Astrocyte of the spinal cord (primary cell): ENCODE measurements around the gene ZNF646.

Source experiments
- DNase-seq: peaks from one replicate; pipeline ENCODE4 v3.0.0; 2011; ENCODE audit warnings: low read depth, low spot score
- H3K4me3 ChIP-seq: 2 replicates; pipeline ENCODE4 v1.5.1; 2011; ENCODE audit warnings: low read depth, mild to moderate bottlenecking, low read length, moderate library complexity
- in situ Hi-C: cut with HindIII; loops from 2 replicates; pipeline ENCODE4 v1.10.0; 2017; ENCODE audit warnings: low sequenced_read_pairs
- TF ChIP-seq, protein P1 (sequence below): IDR thresholded peaks from 2 replicates; pipeline ENCODE4 v1.5.1; 2012; ENCODE audit warnings: low read depth, mild to moderate bottlenecking, low read length, inconsistent platforms

Gene ZNF646

DNA sequence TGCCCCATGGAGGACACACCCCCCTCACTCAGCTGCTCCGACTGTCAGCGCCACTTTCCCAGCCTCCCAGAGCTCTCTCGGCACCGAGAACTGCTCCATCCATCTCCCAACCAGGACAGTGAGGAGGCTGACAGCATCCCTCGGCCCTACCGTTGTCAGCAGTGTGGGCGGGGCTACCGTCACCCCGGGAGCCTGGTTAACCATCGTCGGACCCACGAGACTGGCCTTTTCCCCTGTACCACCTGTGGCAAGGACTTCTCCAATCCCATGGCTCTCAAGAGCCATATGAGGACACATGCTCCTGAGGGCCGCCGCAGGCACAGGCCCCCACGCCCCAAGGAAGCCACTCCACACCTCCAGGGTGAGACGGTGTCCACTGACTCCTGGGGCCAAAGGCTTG is 2.1 kb downstream of the ZNF646 start:
- H3K4me3 ChIP-seq, result no peak overlapping the region
- TF ChIP-seq, protein P1, sequence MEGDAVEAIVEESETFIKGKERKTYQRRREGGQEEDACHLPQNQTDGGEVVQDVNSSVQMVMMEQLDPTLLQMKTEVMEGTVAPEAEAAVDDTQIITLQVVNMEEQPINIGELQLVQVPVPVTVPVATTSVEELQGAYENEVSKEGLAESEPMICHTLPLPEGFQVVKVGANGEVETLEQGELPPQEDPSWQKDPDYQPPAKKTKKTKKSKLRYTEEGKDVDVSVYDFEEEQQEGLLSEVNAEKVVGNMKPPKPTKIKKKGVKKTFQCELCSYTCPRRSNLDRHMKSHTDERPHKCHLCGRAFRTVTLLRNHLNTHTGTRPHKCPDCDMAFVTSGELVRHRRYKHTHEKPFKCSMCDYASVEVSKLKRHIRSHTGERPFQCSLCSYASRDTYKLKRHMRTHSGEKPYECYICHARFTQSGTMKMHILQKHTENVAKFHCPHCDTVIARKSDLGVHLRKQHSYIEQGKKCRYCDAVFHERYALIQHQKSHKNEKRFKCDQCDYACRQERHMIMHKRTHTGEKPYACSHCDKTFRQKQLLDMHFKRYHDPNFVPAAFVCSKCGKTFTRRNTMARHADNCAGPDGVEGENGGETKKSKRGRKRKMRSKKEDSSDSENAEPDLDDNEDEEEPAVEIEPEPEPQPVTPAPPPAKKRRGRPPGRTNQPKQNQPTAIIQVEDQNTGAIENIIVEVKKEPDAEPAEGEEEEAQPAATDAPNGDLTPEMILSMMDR, result no peak
- no peak for DNase-seq
- in situ Hi-C loops, result no loop called here

DNA sequence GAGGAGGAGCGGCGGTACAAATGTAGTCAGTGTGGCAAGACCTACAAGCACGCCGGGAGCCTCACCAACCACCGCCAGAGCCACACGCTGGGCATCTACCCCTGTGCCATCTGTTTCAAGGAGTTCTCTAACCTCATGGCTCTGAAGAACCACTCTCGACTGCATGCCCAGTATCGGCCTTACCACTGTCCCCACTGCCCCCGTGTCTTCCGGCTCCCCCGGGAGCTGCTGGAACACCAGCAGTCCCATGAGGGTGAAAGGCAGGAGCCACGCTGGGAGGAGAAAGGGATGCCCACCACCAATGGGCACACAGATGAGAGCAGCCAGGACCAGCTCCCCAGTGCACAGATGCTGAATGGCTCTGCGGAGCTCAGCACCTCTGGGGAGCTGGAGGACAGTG is 2.8 kb downstream of the ZNF646 start:
- in situ Hi-C loops, result no loop called here
- no peak for DNase-seq
- no peak overlapping the region for H3K4me3 ChIP-seq
- TF ChIP-seq, protein P1, result no peak

DNA sequence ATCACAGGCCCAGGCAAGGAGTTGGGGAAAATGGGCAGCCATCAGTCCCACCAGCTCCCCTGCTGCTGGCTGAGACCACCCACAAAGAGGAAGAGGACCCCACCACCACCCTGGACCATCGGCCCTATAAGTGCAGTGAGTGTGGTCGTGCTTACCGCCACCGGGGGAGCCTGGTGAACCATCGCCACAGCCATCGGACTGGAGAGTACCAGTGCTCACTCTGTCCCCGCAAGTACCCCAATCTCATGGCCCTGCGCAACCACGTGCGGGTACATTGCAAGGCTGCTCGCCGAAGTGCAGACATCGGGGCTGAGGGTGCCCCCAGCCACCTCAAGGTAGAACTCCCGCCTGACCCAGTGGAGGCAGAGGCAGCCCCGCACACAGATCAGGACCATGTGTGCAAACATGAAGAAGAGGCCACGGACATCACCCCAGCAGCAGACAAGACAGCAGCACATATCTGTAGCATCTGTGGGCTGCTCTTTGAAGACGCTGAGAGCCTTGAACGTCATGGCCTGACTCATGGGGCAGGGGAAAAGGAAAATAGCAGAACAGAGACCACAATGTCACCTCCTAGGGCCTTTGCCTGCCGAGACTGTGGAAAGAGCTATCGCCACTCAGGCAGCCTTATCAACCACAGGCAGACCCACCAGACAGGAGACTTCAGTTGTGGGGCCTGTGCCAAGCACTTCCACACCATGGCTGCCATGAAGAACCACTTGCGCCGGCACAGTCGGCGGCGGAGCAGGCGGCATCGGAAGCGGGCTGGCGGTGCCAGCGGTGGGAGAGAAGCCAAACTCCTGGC is 3.6 kb downstream of the ZNF646 start:
- DNase-seq, result no peak
- TF ChIP-seq, protein P1, result peak; percentile 4
- in situ Hi-C loops, result no loop called here

DNA sequence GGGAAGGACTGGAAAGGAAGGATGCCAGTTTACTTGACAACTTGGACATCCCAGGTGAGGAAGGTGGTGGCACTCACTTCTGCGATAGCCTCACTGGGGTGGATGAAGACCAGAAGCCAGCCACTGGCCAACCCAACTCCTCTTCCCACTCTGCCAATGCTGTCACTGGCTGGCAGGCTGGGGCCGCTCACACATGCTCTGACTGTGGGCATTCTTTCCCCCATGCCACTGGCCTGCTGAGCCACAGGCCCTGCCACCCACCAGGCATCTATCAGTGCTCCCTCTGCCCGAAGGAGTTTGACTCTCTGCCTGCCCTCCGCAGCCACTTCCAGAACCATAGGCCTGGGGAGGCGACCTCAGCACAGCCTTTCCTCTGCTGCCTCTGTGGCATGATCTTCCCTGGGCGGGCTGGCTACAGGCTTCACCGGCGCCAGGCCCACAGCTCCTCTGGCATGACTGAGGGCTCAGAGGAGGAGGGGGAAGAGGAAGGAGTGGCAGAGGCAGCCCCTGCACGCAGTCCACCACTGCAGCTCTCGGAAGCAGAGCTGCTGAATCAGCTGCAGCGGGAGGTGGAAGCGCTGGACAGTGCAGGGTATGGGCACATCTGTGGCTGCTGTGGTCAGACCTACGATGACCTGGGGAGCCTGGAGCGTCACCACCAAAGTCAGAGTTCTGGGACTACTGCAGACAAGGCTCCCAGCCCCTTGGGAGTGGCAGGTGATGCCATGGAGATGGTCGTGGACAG is 4.5 kb downstream of the ZNF646 start:
- DNase-seq, result no peak
- in situ Hi-C loops, result no loop called here
- H3K4me3 ChIP-seq, result no peak overlapping the region
- TF ChIP-seq, protein P1, result no peak

More for the DNA sequence above, 3.6 kb downstream of the ZNF646 start:
- no peak overlapping the region for H3K4me3 ChIP-seq

DNA sequence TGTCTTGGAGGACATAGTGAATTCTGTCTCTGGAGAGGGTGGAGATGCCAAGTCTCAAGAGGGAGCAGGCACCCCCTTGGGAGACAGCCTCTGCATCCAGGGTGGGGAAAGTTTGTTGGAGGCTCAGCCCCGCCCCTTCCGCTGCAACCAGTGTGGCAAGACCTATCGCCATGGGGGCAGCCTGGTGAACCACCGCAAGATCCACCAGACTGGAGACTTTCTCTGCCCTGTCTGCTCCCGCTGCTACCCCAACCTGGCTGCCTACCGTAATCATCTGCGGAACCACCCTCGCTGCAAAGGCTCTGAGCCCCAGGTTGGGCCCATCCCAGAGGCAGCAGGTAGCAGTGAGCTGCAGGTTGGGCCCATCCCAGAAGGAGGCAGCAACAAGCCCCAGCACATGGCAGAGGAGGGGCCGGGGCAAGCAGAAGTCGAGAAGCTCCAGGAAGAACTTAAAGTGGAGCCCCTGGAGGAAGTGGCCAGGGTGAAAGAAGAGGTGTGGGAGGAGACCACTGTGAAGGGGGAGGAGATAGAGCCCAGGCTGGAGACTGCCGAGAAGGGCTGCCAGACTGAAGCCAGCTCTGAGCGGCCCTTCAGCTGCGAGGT is 5.2 kb downstream of the ZNF646 start:
- DNase-seq, result no peak
- in situ Hi-C loops, result no loop called here
- TF ChIP-seq, protein P1, result no peak
- H3K4me3 ChIP-seq, result no peak overlapping the region

DNA sequence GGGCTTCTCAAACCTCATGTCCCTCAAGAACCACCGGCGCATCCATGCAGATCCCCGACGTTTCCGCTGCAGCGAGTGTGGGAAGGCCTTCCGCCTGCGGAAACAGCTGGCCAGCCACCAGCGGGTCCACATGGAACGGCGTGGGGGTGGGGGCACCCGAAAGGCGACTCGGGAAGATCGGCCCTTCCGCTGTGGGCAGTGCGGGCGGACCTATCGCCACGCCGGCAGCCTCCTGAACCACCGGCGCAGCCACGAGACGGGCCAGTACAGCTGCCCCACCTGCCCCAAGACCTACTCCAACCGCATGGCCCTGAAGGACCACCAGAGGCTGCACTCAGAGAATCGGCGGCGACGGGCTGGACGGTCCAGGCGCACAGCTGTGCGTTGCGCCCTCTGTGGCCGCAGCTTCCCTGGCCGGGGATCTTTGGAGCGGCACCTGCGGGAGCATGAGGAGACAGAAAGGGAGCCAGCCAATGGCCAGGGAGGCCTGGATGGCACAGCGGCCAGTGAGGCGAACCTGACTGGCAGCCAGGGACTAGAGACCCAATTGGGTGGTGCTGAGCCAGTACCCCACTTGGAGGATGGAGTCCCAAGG is 5.9 kb downstream of the ZNF646 start:
- TF ChIP-seq, protein P1, result no peak
- no peak overlapping the region for H3K4me3 ChIP-seq
- in situ Hi-C loops, result no loop called here

More for the DNA sequence above, 5.9 kb downstream of the ZNF646 start:
- DNase-seq, result no peak
